GM12878 (cell line): ENCODE results near the gene TNFRSF8. TPM values are rescaled to one million over a fixed set of nuclear protein-coding genes. Genes with fewer than 3 reads are reported as not detected.

Experiments used
- ATF7 ChIP-seq: fragments of 450-650 bp; IDR thresholded peaks from 2 replicates; pipeline ENCODE4 v1.6.1; 2016; ENCODE audit warnings: low read depth, mild to moderate bottlenecking
- BACH1 ChIP-seq: fragments of 450-650 bp; IDR thresholded peaks from 2 replicates; pipeline ENCODE4 v1.6.1; 2017; ENCODE audit warnings: mild to moderate bottlenecking, borderline replicate concordance
- CBX5 ChIP-seq: sonication (generic); IDR thresholded peaks from 2 replicates; pipeline ENCODE4 v1.6.1; 2016; ENCODE audit warnings: low read depth, moderate library complexity, mild to moderate bottlenecking, inconsistent platforms
- CHD4 ChIP-seq: fragments of 200-600 bp; sonication (generic); IDR thresholded peaks from 2 replicates; pipeline ENCODE4 v1.6.1; 2016; ENCODE audit warnings: mild to moderate bottlenecking
- CREB1 ChIP-seq: IDR thresholded peaks from 2 replicates; pipeline ENCODE4 v1.6.1; 2012; ENCODE audit warnings: low read depth, mild to moderate bottlenecking, inconsistent platforms
- GABPA ChIP-seq: IDR thresholded peaks from 2 replicates; pipeline ENCODE4 v1.6.1; 2014; ENCODE audit warnings: antibody characterized with exemption, low read depth, mild to moderate bottlenecking, inconsistent platforms
- HDAC6 ChIP-seq: fragments of 200-600 bp; sonication (generic); IDR thresholded peaks from one replicate; pipeline ENCODE4 v1.8.0; 2017; ENCODE audit warnings: antibody characterized with exemption; ENCODE audit not compliant: unreplicated experiment
- NBN ChIP-seq: fragments of 450-650 bp; IDR thresholded peaks from 2 replicates; pipeline ENCODE4 v1.6.1; 2016
- NFYB ChIP-seq: IDR thresholded peaks from 2 replicates; pipeline ENCODE4 v1.6.1; 2011; ENCODE audit warnings: low read depth, mild to moderate bottlenecking, low read length, improper control_type of control experiment, moderate library complexity; ENCODE audit not compliant: insufficient read depth
- NR2C2 ChIP-seq: IDR thresholded peaks from 2 replicates; pipeline ENCODE4 v1.6.1; 2011; ENCODE audit warnings: borderline replicate concordance, low read depth; ENCODE audit not compliant: control insufficient read depth, insufficient read length
- NR2F1 ChIP-seq: fragments of 450-650 bp; conservative IDR thresholded peaks from 2 replicates; pipeline ENCODE4 v1.6.1; 2017; ENCODE audit warnings: mild to moderate bottlenecking
- PML ChIP-seq: IDR thresholded peaks from 2 replicates; pipeline ENCODE4 v1.6.1; 2012; ENCODE audit warnings: low read length, inconsistent platforms
- POLR2AphosphoS5 ChIP-seq: IDR thresholded peaks from 2 replicates; pipeline ENCODE4 v1.6.1; 2011; ENCODE audit warnings: mild to moderate bottlenecking, low read length, inconsistent platforms
- RBBP5 ChIP-seq: fragments of 200-600 bp; sonication (generic); conservative IDR thresholded peaks from 2 replicates; pipeline ENCODE4 v1.6.1; 2016
- RUNX3 ChIP-seq: IDR thresholded peaks from 2 replicates; pipeline ENCODE4 v1.6.1; 2012; ENCODE audit warnings: low read length, inconsistent platforms
- SKIL ChIP-seq: fragments of 450-650 bp; IDR thresholded peaks from 2 replicates; pipeline ENCODE4 v1.6.1; 2017; ENCODE audit warnings: mild to moderate bottlenecking, low read depth, inconsistent platforms; ENCODE audit not compliant: poor library complexity, severe bottlenecking
- TCF12 ChIP-seq: IDR thresholded peaks from 2 replicates; pipeline ENCODE4 v1.6.1; 2011; ENCODE audit warnings: low read depth, mild to moderate bottlenecking, low read length
- USF1 ChIP-seq: IDR thresholded peaks from 2 replicates; pipeline ENCODE4 v1.6.1; 2011; ENCODE audit warnings: borderline replicate concordance, low read depth, mild to moderate bottlenecking, moderate library complexity, mixed read lengths, low read length; ENCODE audit not compliant: insufficient read depth; ENCODE audit errors: extremely low read length
- ZNF207 ChIP-seq: fragments of 450-650 bp; IDR thresholded peaks from 2 replicates; pipeline ENCODE4 v1.6.1; 2014; ENCODE audit warnings: antibody characterized with exemption, mild to moderate bottlenecking, borderline replicate concordance
- ZNF217 ChIP-seq: fragments of 450-650 bp; IDR thresholded peaks from 2 replicates; pipeline ENCODE4 v1.6.1; 2017; ENCODE audit warnings: antibody characterized with exemption, mild to moderate bottlenecking
- ZNF274 ChIP-seq: IDR thresholded peaks from one replicate; pipeline ENCODE4 v1.8.0; 2011; ENCODE audit not compliant: insufficient read length, insufficient read depth
- ZZZ3 ChIP-seq: IDR thresholded peaks from 2 replicates; pipeline ENCODE4 v1.6.1; 2011; ENCODE audit warnings: low read depth; ENCODE audit not compliant: control insufficient read depth, insufficient read length
- polyA plus RNA-seq, 11 experiments: library from polyadenylated mRNA; depleted of rRNA in 4 of 11; unstranded in 6 of 11; stranded (reverse) in 5 of 11; fragments of >200 nt; fragmentation: Nextera tagmentation in 4 of 11; fragmentation: Illumina TruSeq in 1 of 11; extraction: Ambion mirVana in 4 of 11; extraction: Trizol in 1 of 11; gene quantifications; 1 replicate in 1 of 11; 2 replicates in 10 of 11; pipeline versions ENCODE4 v1.2.1 to v1.2.3, GENCODE V29; 2011 to 2016; ENCODE audit warnings: inconsistent platforms in 2 of 11, missing spikeins in 2 of 11, low read depth in 1 of 11
- total RNA-seq, 4 experiments: library from RNA; depleted of rRNA in 3 of 4; stranded (reverse); fragments of >200 nt in 3 of 4; fragmentation: Illumina TruSeq in 1 of 4; extraction: Trizol in 1 of 4; gene quantifications; 2 replicates each; pipeline versions ENCODE4 v1.2.1 to v1.2.3, GENCODE V29; 2013 to 2021
- TF ChIP-seq, protein P1 (sequence below): fragments of 450-650 bp; formaldehyde crosslinking; IDR thresholded peaks from 2 replicates; pipeline ENCODE4 v1.4.0; 2022; ENCODE audit warnings: mild to moderate bottlenecking, moderate library complexity
- TF ChIP-seq, protein P2 (sequence below): fragments of 150-350 bp; IDR thresholded peaks from 2 replicates; pipeline ENCODE4 v1.6.1; 2014; ENCODE audit warnings: mild to moderate bottlenecking, low read depth, low read length

The TNFRSF8 gene
- total and polyA plus RNA-seq, 10 of the 15 experiments (the other 5 are each of a cell fraction or from before 2014, with no cell fraction given): 9.8 to 114 (median 58.8) TPM

DNA sequence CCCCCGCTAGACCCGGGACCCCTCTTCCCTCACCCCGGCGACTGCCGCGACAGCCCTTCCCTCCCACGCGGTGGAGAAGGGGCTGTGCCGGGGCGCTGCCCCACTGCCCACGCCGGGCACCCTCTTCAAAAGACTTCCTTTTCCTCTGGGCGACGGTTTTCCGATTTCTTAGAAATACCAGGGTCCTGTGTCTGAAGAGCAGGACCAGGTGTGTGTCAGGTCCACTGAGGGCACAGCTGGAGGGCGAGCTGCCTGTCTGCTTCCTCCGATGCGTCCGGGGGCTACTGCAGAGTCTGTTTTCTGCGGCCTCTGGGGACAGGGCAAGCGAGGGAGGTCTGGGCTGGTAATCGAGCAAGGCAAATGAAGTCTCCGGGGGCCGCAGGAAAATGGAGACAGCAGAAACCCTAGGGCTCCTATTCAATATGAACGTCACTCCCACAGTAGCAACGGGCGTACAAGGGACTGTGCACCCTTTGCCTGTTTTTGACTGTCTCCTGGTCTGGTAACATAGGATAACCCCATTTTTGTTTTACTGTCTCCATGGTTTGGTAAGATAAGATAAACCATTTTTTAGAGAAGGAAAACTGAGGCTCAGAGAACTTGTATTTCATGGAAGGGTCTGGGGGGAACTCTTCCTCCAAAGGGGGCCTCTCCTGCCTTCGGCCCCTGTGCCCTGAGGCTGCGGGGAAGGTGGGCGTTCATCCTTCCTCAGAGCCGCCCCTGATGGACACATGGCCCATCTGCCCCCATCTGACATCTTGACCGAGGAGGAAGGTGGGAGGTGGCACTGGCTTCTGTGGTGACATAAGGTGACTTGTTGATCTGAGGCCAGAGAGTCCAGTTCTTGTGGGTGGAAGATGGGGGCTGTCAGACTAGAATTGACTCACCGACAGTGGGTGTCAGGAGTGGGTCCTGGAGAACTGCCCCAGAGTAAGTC, 104.7 kb downstream of the TNFRSF8 start (continued):
- TF ChIP-seq, protein P1, sequence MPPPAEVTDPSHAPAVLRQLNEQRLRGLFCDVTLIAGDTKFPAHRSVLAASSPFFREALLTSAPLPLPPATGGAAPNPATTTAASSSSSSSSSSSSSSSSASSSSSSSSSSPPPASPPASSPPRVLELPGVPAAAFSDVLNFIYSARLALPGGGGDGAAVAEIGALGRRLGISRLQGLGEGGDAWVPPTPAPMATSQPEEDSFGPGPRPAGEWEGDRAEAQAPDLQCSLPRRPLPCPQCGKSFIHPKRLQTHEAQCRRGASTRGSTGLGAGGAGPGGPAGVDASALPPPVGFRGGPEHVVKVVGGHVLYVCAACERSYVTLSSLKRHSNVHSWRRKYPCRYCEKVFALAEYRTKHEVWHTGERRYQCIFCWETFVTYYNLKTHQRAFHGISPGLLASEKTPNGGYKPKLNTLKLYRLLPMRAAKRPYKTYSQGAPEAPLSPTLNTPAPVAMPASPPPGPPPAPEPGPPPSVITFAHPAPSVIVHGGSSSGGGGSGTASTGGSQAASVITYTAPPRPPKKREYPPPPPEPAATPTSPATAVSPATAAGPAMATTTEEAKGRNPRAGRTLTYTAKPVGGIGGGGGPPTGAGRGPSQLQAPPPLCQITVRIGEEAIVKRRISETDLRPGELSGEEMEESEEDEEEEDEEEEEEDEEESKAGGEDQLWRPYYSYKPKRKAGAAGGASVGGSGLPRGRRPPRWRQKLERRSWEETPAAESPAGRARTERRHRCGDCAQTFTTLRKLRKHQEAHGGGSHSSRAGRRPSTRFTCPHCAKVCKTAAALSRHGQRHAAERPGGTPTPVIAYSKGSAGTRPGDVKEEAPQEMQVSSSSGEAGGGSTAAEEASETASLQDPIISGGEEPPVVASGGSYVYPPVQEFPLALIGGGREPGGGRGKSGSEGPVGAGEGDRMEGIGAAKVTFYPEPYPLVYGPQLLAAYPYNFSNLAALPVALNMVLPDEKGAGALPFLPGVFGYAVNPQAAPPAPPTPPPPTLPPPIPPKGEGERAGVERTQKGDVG (CRISPR knock-in tag): no peak
- TF ChIP-seq CHD4 (no peak), CBX5 (no peak), NR2F1 (peak; percentile 70), ZNF274 (no peak), ZNF207 (no peak), ZZZ3 (no peak), ATF7 (0 out of 2 replicates have a peak, but pooled peaks have one; percentile 1), USF1 (no peak), NR2C2 (no peak), PML (no peak), SKIL (no peak), NBN (no peak), RUNX3 (peak; percentile 50; the same call in 1 of the 2 replicates), TCF12 (0 out of 2 replicates have a peak, but pooled peaks have one; percentile 5), POLR2AphosphoS5 (no peak), RBBP5 (no peak), CREB1 (no peak), BACH1 (no peak; the same call in 1 of the 2 replicates), HDAC6 (no peak), NFYB (no peak), GABPA (no peak), ZNF217 (no peak)
- TF ChIP-seq, protein P2, sequence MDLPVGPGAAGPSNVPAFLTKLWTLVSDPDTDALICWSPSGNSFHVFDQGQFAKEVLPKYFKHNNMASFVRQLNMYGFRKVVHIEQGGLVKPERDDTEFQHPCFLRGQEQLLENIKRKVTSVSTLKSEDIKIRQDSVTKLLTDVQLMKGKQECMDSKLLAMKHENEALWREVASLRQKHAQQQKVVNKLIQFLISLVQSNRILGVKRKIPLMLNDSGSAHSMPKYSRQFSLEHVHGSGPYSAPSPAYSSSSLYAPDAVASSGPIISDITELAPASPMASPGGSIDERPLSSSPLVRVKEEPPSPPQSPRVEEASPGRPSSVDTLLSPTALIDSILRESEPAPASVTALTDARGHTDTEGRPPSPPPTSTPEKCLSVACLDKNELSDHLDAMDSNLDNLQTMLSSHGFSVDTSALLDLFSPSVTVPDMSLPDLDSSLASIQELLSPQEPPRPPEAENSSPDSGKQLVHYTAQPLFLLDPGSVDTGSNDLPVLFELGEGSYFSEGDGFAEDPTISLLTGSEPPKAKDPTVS: no peak
